PFSK-1 (cell line): ENCODE measurements around the gene PRR36.

Experiments used
- FOXP2 ChIP-seq: optimal IDR thresholded peaks from 2 replicates; pipeline ENCODE3; 2011; ENCODE audit warnings: borderline replicate concordance, control low read depth, inconsistent platforms; ENCODE audit not compliant: insufficient read depth; ENCODE audit errors: extremely low read length, extremely low read depth
- POLR2AphosphoS5 ChIP-seq: IDR thresholded peaks from 2 replicates; pipeline ENCODE4 v1.6.1; 2012; ENCODE audit warnings: low read depth, mild to moderate bottlenecking, control low read depth, low read length, moderate library complexity
- SIN3A ChIP-seq: IDR thresholded peaks from 2 replicates; pipeline ENCODE4 v1.6.1; 2012; ENCODE audit warnings: mild to moderate bottlenecking, low read length, moderate library complexity, borderline replicate concordance; ENCODE audit not compliant: insufficient read depth
- TAF1 ChIP-seq: IDR thresholded peaks from 2 replicates; pipeline ENCODE4 v1.6.1; 2012; ENCODE audit warnings: low read length, control low read depth, borderline replicate concordance; ENCODE audit not compliant: insufficient read depth

DNA sequence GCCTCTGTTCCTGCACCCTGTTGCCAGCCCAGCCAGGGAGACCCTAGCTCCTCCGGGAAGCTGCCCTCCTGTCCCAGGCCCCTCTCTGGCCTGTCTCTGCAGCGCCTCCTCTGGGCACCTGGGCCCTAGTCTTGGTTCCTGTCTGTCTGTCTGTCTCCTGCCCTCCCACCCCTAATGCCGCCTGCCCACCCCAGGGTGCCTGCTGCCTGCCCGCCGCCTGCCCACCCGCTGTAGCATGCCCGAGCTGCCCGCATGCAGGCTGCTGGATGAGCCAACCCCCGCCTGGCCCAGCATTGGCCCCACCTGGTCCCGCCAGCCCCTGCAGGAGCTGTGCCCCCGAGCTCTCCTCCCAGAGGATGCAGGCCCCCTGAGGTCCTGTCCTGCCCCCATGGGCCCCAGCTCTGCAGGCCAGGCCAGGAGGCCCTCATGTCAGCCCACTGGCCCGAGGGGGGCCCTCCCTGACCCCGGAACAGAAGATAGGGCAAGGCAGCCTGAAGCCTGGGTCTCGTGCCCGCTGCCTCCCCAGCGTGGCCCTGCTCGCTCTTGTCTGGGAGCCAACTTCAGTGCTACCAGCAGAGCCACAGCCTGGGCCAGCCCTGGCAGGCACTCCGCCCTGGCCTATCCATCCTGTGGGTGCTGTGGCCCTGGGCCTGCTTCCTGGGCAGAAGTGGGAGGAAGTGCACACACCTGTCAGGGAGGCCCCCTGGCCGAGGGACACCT, 34.7 kb upstream of the PRR36 start:
- TF ChIP-seq SIN3A (no peak), TAF1 (no peak), POLR2AphosphoS5 (no peak), FOXP2 (no peak)
